NCI-H460 (cell line): Measurements from ENCODE around the gene HAUS5. TPM values are rescaled to one million over a fixed set of nuclear protein-coding genes. Genes with fewer than 3 reads are reported as not detected.
"Not testable (repeated sequence)": the region's sequence is repeated elsewhere in the genome, so short reads cannot be mapped to it uniquely, and the experiment has no call there.

ENCODE experiments used
- DNase-seq: peaks from one replicate; pipeline ENCODE4 v3.0.0-alpha.2; 2016; ENCODE audit warnings: low read depth; ENCODE audit errors: extremely low read depth
- polyA plus RNA-seq: library from polyadenylated mRNA; depleted of rRNA; stranded (reverse); fragments of >200 nt; gene quantifications from 2 replicates; pipeline ENCODE4 v1.2.3, GENCODE V29; 2014; cell fraction: nucleus; rRNA removed
- total RNA-seq: library from RNA; depleted of rRNA; stranded (reverse); fragments of >200 nt; shearing (Covaris generic); gene quantifications from 2 replicates; pipeline ENCODE4 v1.2.3, GENCODE V29; 2014; rRNA removed

The HAUS5 gene
- 8.6 and 9.9 TPM in 2 replicates for total RNA-seq
- polyA plus RNA-seq = 101 and 136 TPM in 2 replicates

GRCh38 chr19:35612559-35613321 is at the start of gene HAUS5:
TSS of gene HAUS5 (plus strand) at chr19:35612735. CDS start at chr19:35612795, 60 bp downstream.
- peak; percentile 89 for DNase-seq

GRCh38 chr19:35562776-35563175 is 49.8 kb upstream of the HAUS5 start:
- DNase-seq = no peak

- no peak for DNase-seq
Observed at GRCh38 chr19:35563207-35563829, 49.2 kb upstream of the HAUS5 start, which contains the start of gene ATP4A. TSS of gene ATP4A (minus strand) at chr19:35563658. CDS start at chr19:35563629, 29 bp downstream.

GRCh38 chr19:35565016-35565856 is 47.3 kb upstream of the HAUS5 start:
- no peak for DNase-seq

- no peak for DNase-seq
Observed at GRCh38 chr19:35566738-35567137, 45.8 kb upstream of the HAUS5 start.

- DNase-seq = no peak
Observed at GRCh38 chr19:35569281-35569781, 43.2 kb upstream of the HAUS5 start.

GRCh38 chr19:35571406-35571965 is 41.0 kb upstream of the HAUS5 start:
- no peak for DNase-seq

GRCh38 chr19:35577918-35578317 is 34.6 kb upstream of the HAUS5 start:
- DNase-seq = no peak

GRCh38 chr19:35578707-35579106 is 33.8 kb upstream of the HAUS5 start:
- DNase-seq = no peak

GRCh38 chr19:35582760-35583159 is 29.8 kb upstream of the HAUS5 start:
- no peak for DNase-seq

GRCh38 chr19:35585848-35586247 is 26.7 kb upstream of the HAUS5 start, which contains the start of gene PMIS2:
TSS of gene PMIS2 (plus strand) at chr19:35586173. CDS start at chr19:35586260, 87 bp downstream.
- DNase-seq = no peak

GRCh38 chr19:35587321-35587720 is 25.2 kb upstream of the HAUS5 start:
- no peak for DNase-seq

- DNase-seq = no peak
Observed at GRCh38 chr19:35590875-35591274, 21.7 kb upstream of the HAUS5 start.

- DNase-seq = peak; percentile 12
Observed at GRCh38 chr19:35592226-35592625, 20.3 kb upstream of the HAUS5 start.

GRCh38 chr19:35595026-35595425 is 17.5 kb upstream of the HAUS5 start:
- DNase-seq = not testable (repeated sequence)

- no peak for DNase-seq
Observed at GRCh38 chr19:35595928-35596327, 16.6 kb upstream of the HAUS5 start.

GRCh38 chr19:35596366-35596999 is 16.1 kb upstream of the HAUS5 start:
- no peak for DNase-seq

- DNase-seq = no peak
Observed at GRCh38 chr19:35601971-35602370, 10.6 kb upstream of the HAUS5 start.

GRCh38 chr19:35604436-35604835 is 8.1 kb upstream of the HAUS5 start:
- DNase-seq = not testable (repeated sequence)

- not testable (repeated sequence) for DNase-seq
Observed at GRCh38 chr19:35607170-35607569, 5.4 kb upstream of the HAUS5 start.
